K562 (cell line): ENCODE measurements around the gene SEBOX. TPM values are rescaled to one million over a fixed set of nuclear protein-coding genes. Genes with fewer than 3 reads are reported as not detected.
A peak's percentile ranks its signal among the peaks of the same experiment; 100 is the strongest.

Experiments used
- DMBX1 ChIP-seq: fragments of 250-450 bp; sonication (Bioruptor Pico); IDR thresholded peaks from 2 replicates; pipeline ENCODE4 v1.8.0; 2022; ENCODE audit warnings: inconsistent platforms, mild to moderate bottlenecking, moderate library complexity, borderline replicate concordance
- JUND ChIP-seq, 2 experiments: IDR thresholded peaks; 2 replicates in 1 of 2; 3 replicates in 1 of 2; pipeline ENCODE4 v1.6.1; 2011; ENCODE audit warnings: borderline replicate concordance in 2 of 2, low read depth in 2 of 2, low read length in 2 of 2, improper control_type of control experiment in 1 of 2, missing biosample characterization in 1 of 2, missing genetic modification characterization in 1 of 2, missing genetic modification reagents in 1 of 2
- LARP7 ChIP-seq: fragments of 450-650 bp; IDR thresholded peaks from 2 replicates; pipeline ENCODE4 v1.6.1; 2016
- RHOXF2B ChIP-seq: fragments of 250-450 bp; sonication (Bioruptor Pico); conservative IDR thresholded peaks from 2 replicates; pipeline ENCODE4 v1.5.1; 2021
- SIX5 ChIP-seq, 2 experiments: IDR thresholded peaks; 2 replicates each; pipeline ENCODE4 v1.6.1; 2011; ENCODE audit warnings: low read length in 2 of 2, borderline replicate concordance in 1 of 2, low read depth in 1 of 2, mild to moderate bottlenecking in 1 of 2, moderate library complexity in 1 of 2; ENCODE audit not compliant: insufficient read depth in 1 of 2
- SOX6 ChIP-seq: fragments of 450-650 bp; IDR thresholded peaks from 2 replicates; pipeline ENCODE4 v1.6.1; 2014; ENCODE audit warnings: mild to moderate bottlenecking
- STAT5A ChIP-seq: IDR thresholded peaks from 2 replicates; pipeline ENCODE4 v1.6.1; 2012; ENCODE audit warnings: low read length, inconsistent platforms, borderline replicate concordance
- ZNF232 ChIP-seq: sonication (generic); formaldehyde crosslinking; IDR thresholded peaks from 2 replicates; pipeline ENCODE4 v1.8.0; 2022; ENCODE audit warnings: mild to moderate bottlenecking, missing genetic modification reagents
- ZNF354B ChIP-seq: fragments of 250-450 bp; sonication (Bioruptor Pico); IDR thresholded peaks from 2 replicates; pipeline ENCODE4 v1.4.0; 2020
- polyA plus RNA-seq, 8 experiments: library from polyadenylated mRNA; depleted of rRNA in 4 of 8; stranded (reverse) in 5 of 8; unstranded in 3 of 8; fragments of >200 nt; fragmentation: Nextera tagmentation in 2 of 8; fragmentation: Illumina TruSeq in 1 of 8; extraction: Ambion mirVana in 2 of 8; extraction: Trizol in 1 of 8; gene quantifications; 2 replicates each; pipeline versions ENCODE4 v1.2.1 to v1.2.3, GENCODE V29; 2011 to 2014; ENCODE audit warnings: inconsistent platforms in 1 of 8, missing spikeins in 1 of 8
- total RNA-seq, 7 experiments: library from RNA; depleted of rRNA in 6 of 7; stranded (reverse); fragments of >200 nt in 6 of 7; fragmentation: Illumina TruSeq in 2 of 7; extraction: Trizol in 2 of 7; gene quantifications; 2 replicates each; pipeline versions ENCODE4 v1.2.1 to v1.2.3, GENCODE V29; 2011 to 2021; ENCODE audit warnings: low replicate concordance in 1 of 7
- TF ChIP-seq, protein P1 (sequence below): fragments of 200-600 bp; sonication (generic); IDR thresholded peaks from one replicate; pipeline ENCODE4 v1.6.1; 2012; ENCODE audit warnings: mild to moderate bottlenecking, low read depth, low read length, inconsistent platforms
- TF ChIP-seq, protein P2 (sequence below): fragments of 200-800 bp; sonication (Bioruptor generic); IDR thresholded peaks from 2 replicates; pipeline ENCODE4 v1.6.1; 2017; ENCODE audit warnings: missing genetic modification characterization, missing compliant biosample characterization
- TF ChIP-seq, protein P3 (sequence below), 2 experiments: IDR thresholded peaks; 2 replicates each; pipeline ENCODE4 v1.6.1; 2011; ENCODE audit warnings: borderline replicate concordance in 1 of 2, control low read depth in 1 of 2, low read depth in 1 of 2, low read length in 1 of 2, mild to moderate bottlenecking in 1 of 2, mixed read lengths in 1 of 2, moderate library complexity in 1 of 2; ENCODE audit not compliant: insufficient read depth in 1 of 2, insufficient read length in 1 of 2, poor library complexity in 1 of 2, severe bottlenecking in 1 of 2; ENCODE audit errors: extremely low read depth in 1 of 2

SEBOX gene
- total and polyA plus RNA-seq, 9 of the 15 experiments (the other 6 are each of a cell fraction or from before 2014, with no cell fraction given): not detected

DNA sequence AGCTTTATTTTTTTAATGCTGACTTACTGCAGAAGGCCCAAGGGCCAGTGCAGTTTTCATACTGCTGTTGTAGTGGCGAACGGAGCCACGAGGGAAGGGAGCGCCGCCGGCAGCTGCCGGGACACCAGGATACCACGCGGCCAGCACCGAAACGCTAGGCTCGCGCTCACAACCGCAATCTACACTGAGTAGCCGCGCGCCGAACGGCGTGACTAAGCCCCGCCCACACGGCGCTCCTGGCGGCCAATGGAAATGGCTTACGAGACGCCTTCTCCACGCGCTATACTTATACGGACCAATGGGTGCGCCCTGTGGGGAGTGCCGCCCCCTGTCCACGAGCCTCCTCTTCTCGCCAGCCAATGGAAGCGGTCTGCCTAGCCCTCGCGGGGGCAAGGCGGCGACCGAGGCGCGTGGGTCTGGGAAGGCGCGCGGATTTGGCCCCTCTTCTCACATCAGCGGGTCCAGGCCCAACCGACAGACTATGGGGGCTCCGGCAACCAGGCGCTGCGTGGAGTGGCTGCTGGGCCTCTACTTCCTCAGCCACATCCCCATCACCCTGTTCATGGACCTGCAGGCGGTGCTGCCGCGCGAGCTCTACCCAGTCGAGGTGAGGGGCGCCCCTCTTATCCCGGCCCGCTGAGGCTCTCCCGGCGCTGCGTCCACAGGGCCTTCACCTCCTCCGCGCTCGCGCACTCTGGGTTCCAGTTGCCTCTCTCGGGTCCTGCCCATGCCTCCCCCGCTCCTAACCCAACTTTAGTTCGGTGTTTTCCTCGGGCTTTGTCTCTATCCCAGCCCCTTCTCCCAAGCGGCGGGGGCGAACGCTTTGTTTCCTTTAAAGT lies 46.0 kb downstream of the SEBOX start, which contains the start of gene TMEM97 (continued):
- TF ChIP-seq, protein P1, sequence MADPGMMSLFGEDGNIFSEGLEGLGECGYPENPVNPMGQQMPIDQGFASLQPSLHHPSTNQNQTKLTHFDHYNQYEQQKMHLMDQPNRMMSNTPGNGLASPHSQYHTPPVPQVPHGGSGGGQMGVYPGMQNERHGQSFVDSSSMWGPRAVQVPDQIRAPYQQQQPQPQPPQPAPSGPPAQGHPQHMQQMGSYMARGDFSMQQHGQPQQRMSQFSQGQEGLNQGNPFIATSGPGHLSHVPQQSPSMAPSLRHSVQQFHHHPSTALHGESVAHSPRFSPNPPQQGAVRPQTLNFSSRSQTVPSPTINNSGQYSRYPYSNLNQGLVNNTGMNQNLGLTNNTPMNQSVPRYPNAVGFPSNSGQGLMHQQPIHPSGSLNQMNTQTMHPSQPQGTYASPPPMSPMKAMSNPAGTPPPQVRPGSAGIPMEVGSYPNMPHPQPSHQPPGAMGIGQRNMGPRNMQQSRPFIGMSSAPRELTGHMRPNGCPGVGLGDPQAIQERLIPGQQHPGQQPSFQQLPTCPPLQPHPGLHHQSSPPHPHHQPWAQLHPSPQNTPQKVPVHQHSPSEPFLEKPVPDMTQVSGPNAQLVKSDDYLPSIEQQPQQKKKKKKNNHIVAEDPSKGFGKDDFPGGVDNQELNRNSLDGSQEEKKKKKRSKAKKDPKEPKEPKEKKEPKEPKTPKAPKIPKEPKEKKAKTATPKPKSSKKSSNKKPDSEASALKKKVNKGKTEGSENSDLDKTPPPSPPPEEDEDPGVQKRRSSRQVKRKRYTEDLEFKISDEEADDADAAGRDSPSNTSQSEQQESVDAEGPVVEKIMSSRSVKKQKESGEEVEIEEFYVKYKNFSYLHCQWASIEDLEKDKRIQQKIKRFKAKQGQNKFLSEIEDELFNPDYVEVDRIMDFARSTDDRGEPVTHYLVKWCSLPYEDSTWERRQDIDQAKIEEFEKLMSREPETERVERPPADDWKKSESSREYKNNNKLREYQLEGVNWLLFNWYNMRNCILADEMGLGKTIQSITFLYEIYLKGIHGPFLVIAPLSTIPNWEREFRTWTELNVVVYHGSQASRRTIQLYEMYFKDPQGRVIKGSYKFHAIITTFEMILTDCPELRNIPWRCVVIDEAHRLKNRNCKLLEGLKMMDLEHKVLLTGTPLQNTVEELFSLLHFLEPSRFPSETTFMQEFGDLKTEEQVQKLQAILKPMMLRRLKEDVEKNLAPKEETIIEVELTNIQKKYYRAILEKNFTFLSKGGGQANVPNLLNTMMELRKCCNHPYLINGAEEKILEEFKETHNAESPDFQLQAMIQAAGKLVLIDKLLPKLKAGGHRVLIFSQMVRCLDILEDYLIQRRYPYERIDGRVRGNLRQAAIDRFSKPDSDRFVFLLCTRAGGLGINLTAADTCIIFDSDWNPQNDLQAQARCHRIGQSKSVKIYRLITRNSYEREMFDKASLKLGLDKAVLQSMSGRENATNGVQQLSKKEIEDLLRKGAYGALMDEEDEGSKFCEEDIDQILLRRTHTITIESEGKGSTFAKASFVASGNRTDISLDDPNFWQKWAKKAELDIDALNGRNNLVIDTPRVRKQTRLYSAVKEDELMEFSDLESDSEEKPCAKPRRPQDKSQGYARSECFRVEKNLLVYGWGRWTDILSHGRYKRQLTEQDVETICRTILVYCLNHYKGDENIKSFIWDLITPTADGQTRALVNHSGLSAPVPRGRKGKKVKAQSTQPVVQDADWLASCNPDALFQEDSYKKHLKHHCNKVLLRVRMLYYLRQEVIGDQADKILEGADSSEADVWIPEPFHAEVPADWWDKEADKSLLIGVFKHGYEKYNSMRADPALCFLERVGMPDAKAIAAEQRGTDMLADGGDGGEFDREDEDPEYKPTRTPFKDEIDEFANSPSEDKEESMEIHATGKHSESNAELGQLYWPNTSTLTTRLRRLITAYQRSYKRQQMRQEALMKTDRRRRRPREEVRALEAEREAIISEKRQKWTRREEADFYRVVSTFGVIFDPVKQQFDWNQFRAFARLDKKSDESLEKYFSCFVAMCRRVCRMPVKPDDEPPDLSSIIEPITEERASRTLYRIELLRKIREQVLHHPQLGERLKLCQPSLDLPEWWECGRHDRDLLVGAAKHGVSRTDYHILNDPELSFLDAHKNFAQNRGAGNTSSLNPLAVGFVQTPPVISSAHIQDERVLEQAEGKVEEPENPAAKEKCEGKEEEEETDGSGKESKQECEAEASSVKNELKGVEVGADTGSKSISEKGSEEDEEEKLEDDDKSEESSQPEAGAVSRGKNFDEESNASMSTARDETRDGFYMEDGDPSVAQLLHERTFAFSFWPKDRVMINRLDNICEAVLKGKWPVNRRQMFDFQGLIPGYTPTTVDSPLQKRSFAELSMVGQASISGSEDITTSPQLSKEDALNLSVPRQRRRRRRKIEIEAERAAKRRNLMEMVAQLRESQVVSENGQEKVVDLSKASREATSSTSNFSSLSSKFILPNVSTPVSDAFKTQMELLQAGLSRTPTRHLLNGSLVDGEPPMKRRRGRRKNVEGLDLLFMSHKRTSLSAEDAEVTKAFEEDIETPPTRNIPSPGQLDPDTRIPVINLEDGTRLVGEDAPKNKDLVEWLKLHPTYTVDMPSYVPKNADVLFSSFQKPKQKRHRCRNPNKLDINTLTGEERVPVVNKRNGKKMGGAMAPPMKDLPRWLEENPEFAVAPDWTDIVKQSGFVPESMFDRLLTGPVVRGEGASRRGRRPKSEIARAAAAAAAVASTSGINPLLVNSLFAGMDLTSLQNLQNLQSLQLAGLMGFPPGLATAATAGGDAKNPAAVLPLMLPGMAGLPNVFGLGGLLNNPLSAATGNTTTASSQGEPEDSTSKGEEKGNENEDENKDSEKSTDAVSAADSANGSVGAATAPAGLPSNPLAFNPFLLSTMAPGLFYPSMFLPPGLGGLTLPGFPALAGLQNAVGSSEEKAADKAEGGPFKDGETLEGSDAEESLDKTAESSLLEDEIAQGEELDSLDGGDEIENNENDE: no peak
- TF ChIP-seq ZNF232 (CRISPR knock-in tag) (no peak), ZNF354B (CRISPR knock-in tag) (no peak), SIX5 (IDR thresholded peaks at IDR 0.05; ENCODE audit: borderline replicate concordance in 1 of 2, insufficient read depth in 1 of 2, low read depth in 1 of 2, low read length in 2 of 2) (no peak), SOX6 (0 out of 2 replicates have a peak, but pooled peaks have one; percentile 32), RHOXF2B (CRISPR knock-in tag) (no peak), LARP7 (no peak), DMBX1 (CRISPR knock-in tag) (no peak), STAT5A (no peak), JUND (IDR thresholded peaks at IDR 0.05; ENCODE audit: borderline replicate concordance, low read depth, low read length) (no peak; the same call in 1 of the 2 replicates), JUND (tag; IDR thresholded peaks at IDR 0.05; ENCODE audit: borderline replicate concordance, low read depth, low read length) (no peak)
- TF ChIP-seq, protein P2, sequence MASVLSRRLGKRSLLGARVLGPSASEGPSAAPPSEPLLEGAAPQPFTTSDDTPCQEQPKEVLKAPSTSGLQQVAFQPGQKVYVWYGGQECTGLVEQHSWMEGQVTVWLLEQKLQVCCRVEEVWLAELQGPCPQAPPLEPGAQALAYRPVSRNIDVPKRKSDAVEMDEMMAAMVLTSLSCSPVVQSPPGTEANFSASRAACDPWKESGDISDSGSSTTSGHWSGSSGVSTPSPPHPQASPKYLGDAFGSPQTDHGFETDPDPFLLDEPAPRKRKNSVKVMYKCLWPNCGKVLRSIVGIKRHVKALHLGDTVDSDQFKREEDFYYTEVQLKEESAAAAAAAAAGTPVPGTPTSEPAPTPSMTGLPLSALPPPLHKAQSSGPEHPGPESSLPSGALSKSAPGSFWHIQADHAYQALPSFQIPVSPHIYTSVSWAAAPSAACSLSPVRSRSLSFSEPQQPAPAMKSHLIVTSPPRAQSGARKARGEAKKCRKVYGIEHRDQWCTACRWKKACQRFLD (CRISPR knock-in tag): peak; percentile 74; the same call in 1 of the 2 replicates
- TF ChIP-seq, protein P3, sequence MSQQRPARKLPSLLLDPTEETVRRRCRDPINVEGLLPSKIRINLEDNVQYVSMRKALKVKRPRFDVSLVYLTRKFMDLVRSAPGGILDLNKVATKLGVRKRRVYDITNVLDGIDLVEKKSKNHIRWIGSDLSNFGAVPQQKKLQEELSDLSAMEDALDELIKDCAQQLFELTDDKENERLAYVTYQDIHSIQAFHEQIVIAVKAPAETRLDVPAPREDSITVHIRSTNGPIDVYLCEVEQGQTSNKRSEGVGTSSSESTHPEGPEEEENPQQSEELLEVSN (IDR thresholded peaks at IDR 0.05; ENCODE audit: borderline replicate concordance in 1 of 2, extremely low read depth in 1 of 2, insufficient read depth in 1 of 2, insufficient read length in 1 of 2, low read depth in 1 of 2, low read length in 1 of 2, poor library complexity in 1 of 2, severe bottlenecking in 1 of 2): peak; percentile 89 to 93
